Measurements from ENCODE around the gene ANKRD39.
"Not testable (repeated sequence)": the region's sequence is repeated elsewhere in the genome, so short reads cannot be mapped to it uniquely, and the experiment has no call there.

The ANKRD39 gene

DNA sequence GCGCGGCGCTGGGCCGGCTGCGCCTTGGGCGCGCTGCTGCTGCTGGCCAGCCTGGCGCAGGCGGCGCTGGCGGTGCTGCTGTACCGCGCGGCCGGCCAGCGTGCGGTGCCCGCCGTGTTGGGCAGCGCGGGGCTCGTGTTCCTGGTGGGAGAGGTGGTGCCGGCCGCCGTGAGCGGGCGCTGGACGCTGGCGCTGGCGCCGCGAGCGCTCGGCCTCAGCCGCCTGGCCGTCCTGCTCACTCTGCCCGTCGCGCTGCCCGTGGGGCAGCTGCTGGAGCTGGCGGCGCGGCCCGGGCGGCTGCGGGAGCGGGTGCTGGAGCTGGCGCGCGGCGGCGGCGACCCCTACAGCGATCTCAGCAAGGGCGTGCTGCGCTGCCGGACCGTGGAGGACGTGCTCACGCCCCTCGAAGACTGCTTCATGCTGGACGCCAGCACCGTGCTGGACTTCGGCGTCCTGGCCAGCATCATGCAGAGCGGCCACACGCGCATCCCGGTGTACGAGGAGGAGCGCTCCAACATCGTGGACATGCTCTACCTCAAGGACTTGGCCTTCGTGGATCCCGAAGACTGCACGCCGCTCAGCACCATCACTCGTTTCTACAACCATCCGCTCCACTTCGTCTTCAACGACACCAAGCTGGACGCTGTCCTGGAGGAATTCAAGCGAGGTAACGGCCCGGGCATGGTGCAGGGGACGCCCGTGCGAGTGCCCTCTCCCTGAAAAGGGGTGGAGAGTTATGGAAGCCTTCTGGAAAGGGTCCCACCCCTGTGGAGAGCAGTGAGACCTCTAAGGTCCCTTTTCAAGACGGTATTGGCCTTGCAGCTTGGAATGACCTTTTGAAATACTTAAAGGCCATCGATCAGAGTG is 40.7 kb downstream of the ANKRD39 start:
- DNase-seq, result peak; percentile 30
- in situ Hi-C loops (cut with MboI; ENCODE audit: low pct_unique_long_range_greater_than_20kb, low sequenced_read_pairs), result no loop called here

- in situ Hi-C loops (cut with MboI; ENCODE audit: low pct_unique_long_range_greater_than_20kb, low sequenced_read_pairs), result no loop called here
- DNase-seq, result peak; percentile 89
These were observed 41.5 kb downstream of the ANKRD39 start, which contains the start of gene CNNM3 for GRCh38 chr2:96816127-96816835. Gene CNNM3 (plus strand): TSS chr2:96816268. CDS start chr2:96816278, 10 bp downstream.

- peak; percentile 56 for DNase-seq
- in situ Hi-C loops (cut with MboI; ENCODE audit: low pct_unique_long_range_greater_than_20kb, low sequenced_read_pairs), result no loop called here
These were observed 42.3 kb downstream of the ANKRD39 start for GRCh38 chr2:96815326-96816126.

GRCh38 chr2:96813656-96814055 is 44.2 kb downstream of the ANKRD39 start:
- DNase-seq, result no peak
- in situ Hi-C loops (cut with MboI; ENCODE audit: low pct_unique_long_range_greater_than_20kb, low sequenced_read_pairs), result no loop called here

DNA sequence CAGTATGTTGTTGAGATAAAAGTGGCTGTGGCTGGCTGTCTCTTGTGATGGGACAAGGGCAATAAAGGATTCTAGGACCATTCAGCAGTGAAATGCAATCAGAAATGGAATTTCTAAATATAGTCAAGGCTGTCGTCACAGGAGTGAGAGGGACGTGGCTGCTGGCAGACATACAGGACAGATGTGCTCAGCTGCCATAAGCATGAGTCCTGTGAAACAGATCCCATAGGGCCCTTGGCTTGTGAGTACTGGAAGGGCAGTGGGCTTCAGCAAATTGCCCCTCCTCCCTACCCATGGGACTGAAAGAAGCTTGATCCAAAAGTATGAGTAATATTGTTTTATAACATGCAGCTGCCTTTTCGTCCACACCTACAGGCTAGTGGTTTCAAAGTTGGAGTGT is 45.9 kb downstream of the ANKRD39 start:
- DNase-seq, result no peak

GRCh38 chr2:96810783-96811192 is 47.0 kb downstream of the ANKRD39 start:
- DNase-seq, result no peak
- in situ Hi-C loops (cut with MboI; ENCODE audit: low pct_unique_long_range_greater_than_20kb, low sequenced_read_pairs), result no loop called here

More for the DNA sequence above, 45.9 kb downstream of the ANKRD39 start:
- in situ Hi-C loops (cut with MboI; ENCODE audit: low pct_unique_long_range_greater_than_20kb, low sequenced_read_pairs), result no loop called here

DNA sequence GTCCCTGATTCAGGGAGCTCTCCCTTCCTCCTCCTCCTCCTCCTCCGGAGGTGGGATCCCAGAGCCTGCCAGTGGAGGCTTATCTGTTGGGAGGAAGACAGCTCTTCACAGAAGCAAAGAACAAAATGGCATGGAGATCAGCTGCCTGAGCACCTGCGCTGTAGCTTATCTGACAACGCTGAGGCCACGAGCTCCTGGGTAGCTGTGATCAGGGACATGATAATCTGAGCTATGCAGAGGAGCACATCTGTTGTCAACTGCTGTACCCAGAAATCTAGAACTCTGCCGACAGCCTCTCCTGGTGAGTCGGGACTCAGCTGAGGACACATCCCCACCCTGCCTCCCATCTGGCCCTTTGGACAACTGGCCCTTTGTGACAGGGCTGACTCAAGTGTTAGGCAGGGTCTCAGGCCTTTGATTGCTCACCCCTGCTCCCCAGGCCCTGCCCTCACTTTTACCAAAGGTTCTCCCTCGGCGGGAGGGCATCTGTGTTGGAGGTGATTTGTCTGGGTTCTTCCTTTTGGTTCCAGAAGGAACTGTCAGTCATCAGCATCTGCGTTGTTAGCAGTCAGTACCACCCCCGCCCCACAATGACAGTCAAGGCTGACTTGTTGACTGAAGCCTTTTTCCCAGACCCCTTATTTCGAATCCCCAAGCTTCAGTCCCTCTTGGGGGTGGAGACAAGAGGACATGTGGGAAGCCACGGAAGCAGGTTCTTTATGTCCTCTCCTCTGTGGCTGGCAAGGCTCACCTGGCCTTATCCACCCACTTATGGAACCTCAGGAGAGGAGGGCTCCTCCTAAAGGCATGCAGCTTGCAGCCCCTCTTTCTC is 47.6 kb downstream of the ANKRD39 start:
- no peak for DNase-seq
- in situ Hi-C loops (cut with MboI; ENCODE audit: low pct_unique_long_range_greater_than_20kb, low sequenced_read_pairs), result no loop called here

- in situ Hi-C loops (cut with MboI; ENCODE audit: low pct_unique_long_range_greater_than_20kb, low sequenced_read_pairs), result no loop called here
- DNase-seq, result no peak
These were observed 48.5 kb downstream of the ANKRD39 start for GRCh38 chr2:96809216-96809882.

DNA sequence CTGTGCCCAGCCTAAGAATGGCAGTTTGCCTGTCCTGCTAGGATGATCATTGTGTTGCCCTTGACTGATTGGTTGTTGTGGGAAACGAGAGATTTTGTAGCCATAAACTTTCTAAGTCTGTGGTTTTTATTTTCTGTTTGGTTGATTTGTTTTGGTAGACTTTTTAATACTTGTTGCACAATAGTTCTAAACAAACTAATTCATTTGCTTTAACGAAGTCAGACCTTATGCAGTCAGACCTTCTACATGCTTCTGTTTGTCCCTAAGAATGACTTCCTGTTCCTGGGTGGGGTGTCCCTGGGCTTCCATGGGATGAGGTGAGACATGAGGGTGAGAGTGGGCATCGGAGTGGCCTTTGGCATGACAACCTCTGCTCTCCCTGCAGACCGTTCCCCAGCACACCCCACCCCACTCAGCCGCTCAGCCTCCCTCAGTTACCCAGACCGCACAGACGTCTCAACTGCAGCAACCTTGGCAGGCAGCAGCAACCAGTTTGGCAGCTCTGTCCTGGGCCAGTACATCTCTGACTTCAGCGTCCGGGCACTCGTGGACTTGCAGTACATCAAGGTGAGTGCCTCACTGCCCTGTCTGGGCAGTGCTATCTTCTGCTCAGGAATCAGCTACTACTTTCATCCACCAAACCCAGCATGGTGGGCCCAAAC is 49.5 kb downstream of the ANKRD39 start:
- DNase-seq, result no peak
- in situ Hi-C loops (cut with MboI; ENCODE audit: low pct_unique_long_range_greater_than_20kb, low sequenced_read_pairs), result no loop called here

DNA sequence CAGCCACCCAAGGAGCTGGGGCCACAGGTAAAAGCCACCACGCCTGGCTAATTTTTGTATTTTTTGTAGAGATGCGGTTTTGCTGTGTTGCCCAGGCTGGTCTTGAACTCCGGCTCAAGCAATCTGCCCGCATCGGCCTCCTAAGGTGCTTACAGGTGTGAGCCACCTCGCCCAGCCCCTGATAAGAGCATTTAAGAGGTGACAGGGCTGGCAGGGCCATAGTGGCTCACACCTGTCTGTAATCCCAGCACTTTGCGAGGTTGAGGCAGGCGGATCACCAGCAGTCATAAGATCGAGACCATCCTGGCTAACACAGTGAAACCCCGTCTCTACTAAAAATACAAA is 50.7 kb downstream of the ANKRD39 start:
- DNase-seq, result no peak
- in situ Hi-C loops (cut with MboI; ENCODE audit: low pct_unique_long_range_greater_than_20kb, low sequenced_read_pairs), result no loop called here

DNA sequence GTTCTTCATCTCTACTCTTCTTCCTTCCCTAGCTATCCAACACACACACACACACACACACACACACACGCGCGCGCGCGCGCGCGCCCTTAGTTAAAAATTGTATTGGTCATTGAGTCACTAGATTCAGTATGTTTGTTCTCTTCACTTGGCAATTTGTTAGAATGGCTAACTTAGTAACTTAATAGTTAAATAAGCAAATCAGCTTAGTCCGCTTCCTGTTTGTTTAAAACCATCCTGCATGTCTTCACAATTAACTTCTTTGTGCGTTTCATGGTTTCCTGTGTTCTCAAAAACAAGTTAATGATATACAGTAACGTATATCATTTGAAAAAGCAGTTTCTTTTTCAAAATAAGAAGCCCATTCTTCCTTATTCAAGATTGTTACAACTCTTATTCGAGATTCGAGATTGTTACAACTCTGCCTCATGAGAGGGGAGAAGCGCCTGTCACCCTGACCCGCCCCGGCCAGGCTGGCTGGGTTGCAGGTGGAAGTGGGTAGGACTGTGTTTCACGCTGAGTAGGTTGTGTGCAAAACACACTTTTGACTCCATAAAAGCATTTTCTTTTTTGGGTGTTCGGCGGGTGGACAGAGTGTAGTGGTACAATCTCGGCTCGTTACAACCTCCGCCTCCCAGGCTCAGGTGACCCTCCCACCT is 51.2 kb downstream of the ANKRD39 start:
- in situ Hi-C loops (cut with MboI; ENCODE audit: low pct_unique_long_range_greater_than_20kb, low sequenced_read_pairs), result no loop called here
- no peak for DNase-seq

DNA sequence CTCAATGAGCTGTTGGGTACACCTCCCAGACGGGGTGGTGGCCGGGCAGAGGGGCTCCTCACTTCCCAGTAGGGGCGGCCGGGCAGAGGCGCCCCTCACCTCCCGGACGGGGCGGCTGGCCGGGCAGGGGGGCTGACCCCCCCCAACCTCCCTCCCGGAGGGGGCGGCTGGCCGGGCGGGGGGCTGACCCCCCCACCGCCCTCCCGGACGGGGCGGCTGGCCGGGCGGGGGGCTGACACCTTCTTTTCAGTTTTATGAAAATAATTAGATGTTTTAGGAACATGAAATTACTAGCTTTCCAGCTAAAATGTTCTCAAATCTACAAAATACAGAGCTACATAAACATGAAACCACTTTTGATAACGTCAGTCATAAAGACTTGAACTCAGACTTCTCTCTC is 51.9 kb downstream of the ANKRD39 start:
- DNase-seq; in situ Hi-C loops (cut with MboI; ENCODE audit: low pct_unique_long_range_greater_than_20kb, low sequenced_read_pairs): not testable (repeated sequence)

DNA sequence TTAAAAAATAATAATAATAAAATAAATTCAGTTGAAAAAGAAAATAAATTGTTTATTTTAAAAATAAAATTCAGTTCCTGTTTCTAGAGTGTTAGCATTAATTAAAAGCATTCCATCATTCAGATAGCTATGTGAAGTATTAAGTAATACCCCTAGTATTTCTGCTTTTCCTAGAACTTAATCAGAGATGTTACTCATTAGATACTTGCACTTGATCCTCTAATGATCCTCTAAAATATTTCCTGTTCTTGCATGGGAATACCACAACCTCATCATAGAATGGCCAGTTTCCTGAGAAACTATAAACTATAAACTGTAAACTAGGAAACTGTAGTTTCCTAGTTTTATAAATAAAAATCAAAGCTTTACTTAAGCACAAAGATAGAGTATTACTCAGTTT is 52.8 kb downstream of the ANKRD39 start:
- in situ Hi-C loops (cut with MboI; ENCODE audit: low pct_unique_long_range_greater_than_20kb, low sequenced_read_pairs), result no loop called here
- no peak for DNase-seq

GRCh38 chr2:96802721-96803120 is 55.1 kb downstream of the ANKRD39 start:
- in situ Hi-C loops (cut with MboI; ENCODE audit: low pct_unique_long_range_greater_than_20kb, low sequenced_read_pairs), result no loop called here
- no peak for DNase-seq

DNA sequence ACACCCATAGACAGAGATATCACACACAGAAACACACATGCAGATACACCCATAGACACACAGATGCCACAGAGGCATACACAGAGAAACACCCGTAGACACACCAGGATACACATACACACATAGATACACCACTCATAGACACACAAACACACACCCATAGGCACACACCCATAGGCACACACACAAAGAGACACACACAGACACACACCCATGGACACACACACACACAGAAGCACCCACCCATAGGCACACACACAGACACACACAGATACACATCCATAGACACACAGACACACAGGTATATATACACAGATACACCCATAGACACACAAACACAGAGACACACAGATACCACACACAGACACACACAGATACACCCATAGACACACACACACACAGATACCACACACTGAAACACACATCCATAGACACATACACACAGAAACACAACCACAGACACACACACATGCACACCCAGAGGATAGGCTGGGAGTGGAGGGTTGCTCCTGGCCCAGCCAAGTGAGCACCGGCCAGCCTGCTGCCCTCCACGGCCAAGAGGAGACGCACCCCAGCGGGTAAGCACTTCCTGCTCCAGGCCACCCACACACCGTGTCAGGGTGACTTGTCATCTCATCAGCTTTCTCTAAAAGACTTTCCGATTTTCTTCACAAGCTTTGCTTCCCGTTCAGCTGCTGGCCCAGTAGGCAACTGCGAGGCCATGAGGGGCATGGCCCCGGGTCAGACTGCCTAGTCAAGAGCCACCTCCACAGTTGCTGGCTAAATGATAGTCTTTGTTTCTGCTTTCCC is 55.8 kb downstream of the ANKRD39 start:
- in situ Hi-C loops (cut with MboI; ENCODE audit: low pct_unique_long_range_greater_than_20kb, low sequenced_read_pairs), result no loop called here
- no peak for DNase-seq

DNA sequence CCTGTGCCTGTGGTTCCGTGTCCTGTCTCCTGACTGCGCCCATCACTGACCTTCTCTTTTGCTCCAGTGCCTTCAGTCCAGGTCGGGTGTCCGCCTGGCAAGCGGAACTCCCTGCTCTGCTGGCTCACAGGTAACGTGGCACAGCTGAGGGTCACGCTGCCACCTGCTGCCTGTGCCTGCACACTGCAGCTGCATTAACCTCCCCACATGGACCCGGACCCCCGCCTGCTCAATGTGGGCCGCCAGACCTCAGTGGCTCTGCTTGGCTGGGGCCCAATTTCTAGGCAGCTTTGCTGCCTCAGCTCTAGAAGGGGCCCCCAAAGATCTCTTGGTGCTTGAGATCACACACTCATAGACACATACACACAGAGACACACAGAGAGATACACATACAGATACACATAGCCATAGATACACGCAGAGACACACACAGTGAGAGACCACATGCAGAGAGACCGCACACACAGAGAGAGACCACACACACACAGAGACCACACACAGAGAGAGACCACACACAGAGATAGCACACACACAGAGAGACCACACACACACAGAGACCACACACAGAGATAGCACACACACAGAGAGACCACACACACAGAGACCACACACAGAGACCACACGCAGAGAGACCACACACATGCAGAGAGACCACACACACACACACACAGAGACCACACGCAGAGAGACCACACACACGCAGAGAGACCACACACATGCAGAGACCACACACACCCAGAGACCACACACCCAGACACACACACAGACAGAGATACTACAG is 56.6 kb downstream of the ANKRD39 start:
- DNase-seq, result peak; percentile 63
- in situ Hi-C loops (cut with MboI; ENCODE audit: low pct_unique_long_range_greater_than_20kb, low sequenced_read_pairs), result no loop called here
